MCF 10A (cell line): ENCODE results near the gene ZNF385A. TPM values are rescaled to one million over a fixed set of nuclear protein-coding genes. Genes with fewer than 3 reads are reported as not detected.
A peak's percentile ranks its signal among the peaks of the same experiment; 100 is the strongest.

Source experiments
- BruUV-seq: library from RNA; stranded (reverse); fragments of 400-500 nt; replicated peaks from 2 replicates; lab custom pipeline; 2021; lab: Mats Ljungman, UMichigan
- CTCF ChIA-PET: fragments of 300-600 bp; sonication (Branson Sonifier 250); formaldehyde crosslinking; extraction: SDS; loops from one replicate; lab custom pipeline; 2021; ENCODE audit warnings: antibody characterized with exemption, inconsistent platforms; lab: Yijun Ruan, JAX
- POLR2A ChIA-PET: fragments of 300-600, 350-650 bp; sonication (Branson Sonifier 250); formaldehyde crosslinking; extraction: SDS; loops from one replicate; lab custom pipeline; 2020; ENCODE audit warnings: antibody characterized with exemption, inconsistent platforms; lab: Yijun Ruan, JAX
- DNase-seq: peaks from one replicate; pipeline ENCODE4 v3.0.0-alpha.2; 2018; ENCODE audit not compliant: unreplicated experiment
- H3K27ac Mint-ChIP-seq: one replicate; pipeline ENCODE4 v1.8.0; 2022; ENCODE audit warnings: mild to moderate bottlenecking, low read depth, mixed read lengths; ENCODE audit not compliant: unreplicated experiment
- H3K27me3 Mint-ChIP-seq: one replicate; pipeline ENCODE4 v1.8.0; 2022; ENCODE audit warnings: mixed read lengths; ENCODE audit not compliant: insufficient read depth, unreplicated experiment
- H3K36me3 Mint-ChIP-seq: one replicate; pipeline ENCODE4 v1.8.0; 2022; ENCODE audit warnings: mild to moderate bottlenecking, moderate library complexity, mixed read lengths; ENCODE audit not compliant: insufficient read depth, unreplicated experiment
- H3K4me1 Mint-ChIP-seq: one replicate; pipeline ENCODE4 v1.8.0; 2022; ENCODE audit warnings: mixed read lengths; ENCODE audit not compliant: insufficient read depth, unreplicated experiment
- H3K4me3 Mint-ChIP-seq: one replicate; pipeline ENCODE4 v1.8.0; 2022; ENCODE audit warnings: mild to moderate bottlenecking, moderate library complexity, mixed read lengths; ENCODE audit not compliant: unreplicated experiment
- H3K9me3 Mint-ChIP-seq: one replicate; pipeline ENCODE4 v1.8.0; 2022; ENCODE audit warnings: mixed read lengths; ENCODE audit not compliant: unreplicated experiment
- CTCF ChIP-seq: fragments of 200-600 bp; IDR thresholded peaks from one replicate; pipeline ENCODE4 v1.8.0; 2022; ENCODE audit warnings: antibody characterized with exemption, mild to moderate bottlenecking; ENCODE audit not compliant: unreplicated experiment
- intact Hi-C: fragments of 100-400 bp; cut with micrococcal nuclease; formaldehyde crosslinking; loops from 2 replicates; pipeline ENCODE4 v1.14.1; 2022
- total RNA-seq: library from RNA; stranded (reverse); gene quantifications from 2 replicates; pipeline ENCODE4 v1.2.3, GENCODE V29; 2022

ZNF385A gene
- total RNA-seq, 1 experiment from 2014 or later: 8.3 TPM

DNA sequence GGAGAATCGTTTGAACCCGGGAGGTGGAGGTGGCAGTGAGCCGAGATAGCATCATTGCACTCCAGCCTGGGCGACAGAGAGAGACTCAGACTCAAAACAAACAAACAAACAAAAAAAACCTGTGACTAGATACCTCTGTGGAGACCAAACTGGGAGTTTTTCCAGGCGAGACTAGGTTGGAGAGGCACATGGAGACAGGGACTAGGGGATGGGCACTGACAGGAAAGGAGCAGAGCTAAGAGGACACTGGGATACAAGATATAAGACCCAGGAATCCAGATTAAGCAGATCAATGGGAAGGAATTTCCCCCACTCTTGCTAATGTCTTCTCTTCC, 39.2 kb upstream of the ZNF385A start:
- BruUV-seq: no TSS peak
- ChIA-PET CTCF (interaction anchor here (0.6 to 3.7 kb wide), 6 partner anchors 16 to 24 kb away, joined by 3 to 28 read pairs (median 4); no protein-coding TSS in a partner anchor), POLR2A (interaction anchor here (1.2 to 1.5 kb wide), 3 partner anchors 8 to 13 kb away, joined by 3 to 8 read pairs (median 3); no protein-coding TSS in a partner anchor)
- TF ChIP-seq CTCF: no peak
- H3K9me3 Mint-ChIP-seq: no peaks in the 10 kb centered on the region
- H3K4me3 Mint-ChIP-seq: no peak overlapping the region
- H3K27ac Mint-ChIP-seq: peak overlapping the region; percentile 80
- H3K27me3 Mint-ChIP-seq: no peaks in the 10 kb centered on the region
- intact Hi-C loops: loop anchor here (1.0 kb wide), 1 partner anchor 9 kb away; no protein-coding TSS in a partner anchor
- H3K36me3 Mint-ChIP-seq: no peaks in the 10 kb centered on the region
- H3K4me1 Mint-ChIP-seq: peaks cover 61% of the 10 kb centered on the region
- no peak for DNase-seq

GRCh38 chr12:54421879-54422250, 37.3 kb upstream of the ZNF385A start:
- intact Hi-C loops: no loop called here
- H3K4me1 Mint-ChIP-seq: peaks cover 48% of the 10 kb centered on the region
- peak overlapping the region; percentile 96 for H3K27ac Mint-ChIP-seq
- no TSS peak for BruUV-seq
- H3K4me3 Mint-ChIP-seq: no peak overlapping the region
- no peaks in the 10 kb centered on the region for H3K27me3 Mint-ChIP-seq
- ChIA-PET POLR2A (interaction anchor here (1.4 to 11.6 kb wide), 2 partner anchors 9 to 11 kb away, joined by 6 to 108 read pairs; no protein-coding TSS in a partner anchor), CTCF (interaction anchor here (0.6 to 14.2 kb wide), 6 partner anchors 9 to 868 kb away, joined by 3 to 316 read pairs (median 4); no protein-coding TSS in a partner anchor)
- H3K36me3 Mint-ChIP-seq: no peaks in the 10 kb centered on the region
- no peaks in the 10 kb centered on the region for H3K9me3 Mint-ChIP-seq
- no peak for DNase-seq
- no peak for TF ChIP-seq CTCF

GRCh38 chr12:54421175-54421878, 36.8 kb upstream of the ZNF385A start:
- Mint-ChIP-seq H3K4me1 (peaks cover 53% of the 10 kb centered on the region), H3K4me3 (peak overlapping the region; percentile 94), H3K27ac (peak overlapping the region; percentile 96), H3K27me3 (no peaks in the 10 kb centered on the region), H3K9me3 (no peaks in the 10 kb centered on the region), H3K36me3 (peaks cover 1% of the 10 kb centered on the region)
- intact Hi-C loops: no loop called here
- TF ChIP-seq CTCF: no peak
- DNase-seq: peak; percentile 87
- POLR2A ChIA-PET: interaction anchor here (0.7 to 11.6 kb wide), 3 partner anchors 9 to 116 kb away, joined by 3 to 108 read pairs (median 6); no protein-coding TSS in a partner anchor
- TSS peak; percentile 60 for BruUV-seq
- CTCF ChIA-PET: interaction anchor here (0.6 to 14.2 kb wide), 8 partner anchors 9 to 868 kb away, joined by 3 to 316 read pairs (median 3); no protein-coding TSS in a partner anchor

DNA sequence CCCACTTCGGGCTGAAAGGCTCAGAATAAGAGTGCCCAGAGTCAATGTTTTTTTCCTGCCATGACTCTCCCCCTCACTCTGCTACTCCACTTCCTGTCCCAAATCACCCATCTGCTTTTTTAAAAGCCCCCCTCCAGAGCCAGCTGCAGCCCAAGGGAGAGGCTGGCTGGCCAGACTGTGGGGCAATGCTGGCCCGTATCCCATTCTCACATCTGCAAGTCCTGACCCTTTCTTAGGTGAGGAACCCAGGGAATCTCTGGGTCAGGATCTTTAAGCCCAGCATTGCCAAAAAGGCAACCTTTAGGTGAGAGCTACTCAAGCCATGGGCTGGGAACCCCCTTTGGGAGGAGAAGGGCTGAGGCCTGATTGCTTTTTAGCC, 36.2 kb upstream of the ZNF385A start:
- intact Hi-C loops: no loop called here

More for the DNA sequence above, 36.2 kb upstream of the ZNF385A start:
- DNase-seq: no peak
- BruUV-seq: no TSS peak
- ChIA-PET CTCF (interaction anchor here (0.7 to 14.2 kb wide), 7 partner anchors 10 to 109 kb away, joined by 3 to 316 read pairs (median 3); no protein-coding TSS in a partner anchor), POLR2A (interaction anchor here (0.7 to 11.6 kb wide), 3 partner anchors 10 to 116 kb away, joined by 3 to 108 read pairs (median 6); no protein-coding TSS in a partner anchor)
- Mint-ChIP-seq H3K36me3 (peaks cover 6% of the 10 kb centered on the region), H3K4me3 (peak overlapping the region; percentile 94), H3K27me3 (no peaks in the 10 kb centered on the region), H3K27ac (peak overlapping the region; percentile 96), H3K4me1 (peaks cover 52% of the 10 kb centered on the region), H3K9me3 (no peaks in the 10 kb centered on the region)
- TF ChIP-seq CTCF: no peak
